ENCODE data around the gene FILIP1. TPM values are rescaled to one million over a fixed set of nuclear protein-coding genes. Genes with fewer than 3 reads are reported as not detected.

FILIP1 gene
- total RNA-seq, 2 donors from 2014 or later: not detected

DNA sequence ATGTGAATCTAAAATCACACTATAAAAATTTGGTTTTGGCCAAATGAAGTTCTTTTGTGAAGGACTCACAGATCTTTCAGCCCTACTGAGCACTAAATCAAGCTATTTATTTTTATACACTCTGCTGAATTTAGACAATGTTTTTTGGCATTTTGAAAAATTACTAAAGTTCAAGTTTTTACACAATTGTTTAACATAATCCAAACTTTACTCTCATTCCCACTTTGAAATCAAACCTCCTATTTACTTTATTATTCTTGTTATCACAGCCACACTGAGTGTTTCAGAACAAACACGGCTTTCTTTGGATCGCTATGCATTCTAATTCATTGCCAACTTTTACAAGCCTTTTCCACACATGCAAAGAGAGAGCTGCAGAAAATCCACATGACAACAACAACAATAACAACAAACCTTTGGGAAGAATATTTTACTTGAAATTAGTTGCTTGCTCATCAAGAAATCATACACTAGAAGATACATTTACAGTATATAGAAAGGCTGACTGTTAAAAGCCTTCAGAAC is 159.9 kb downstream of the FILIP1 start:
- Mint-ChIP-seq H3K4me3 (no peak overlapping the region), H3K27me3 (peaks cover 28 to 34% of the 10 kb centered on the region in 2 donors), H3K4me1 (ENCODE audit: low read depth in 2 of 2) (no peaks in the 10 kb centered on the region), H3K27ac (no peak overlapping the region), H3K36me3 (no peaks in the 10 kb centered on the region), H3K9me3 (no peaks in the 10 kb centered on the region)
- ATAC-seq (no peak), DNase-seq (ENCODE audit: low spot score) (no peak)

DNA sequence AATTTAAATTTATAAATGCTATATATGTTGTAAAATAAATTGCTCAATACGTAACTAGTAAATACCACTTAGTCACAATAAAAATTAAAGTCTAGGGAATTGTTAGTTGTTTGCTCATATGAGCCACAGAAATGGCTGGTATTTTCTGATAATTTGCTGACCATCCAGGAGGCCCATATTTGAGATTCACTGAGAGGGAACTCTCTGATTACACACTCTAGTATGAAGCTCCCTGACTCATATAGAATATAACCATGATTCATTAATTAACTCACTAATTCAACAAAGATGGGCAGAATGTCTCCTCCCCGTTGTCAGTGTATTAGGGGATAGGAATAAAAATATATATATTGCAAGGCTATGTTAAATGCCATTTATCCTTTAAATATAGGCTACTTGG is 162.4 kb downstream of the FILIP1 start:
- no peaks in the 10 kb centered on the region for H3K4me1 Mint-ChIP-seq (ENCODE audit: low read depth in 2 of 2)
- no peak for ATAC-seq

DNA sequence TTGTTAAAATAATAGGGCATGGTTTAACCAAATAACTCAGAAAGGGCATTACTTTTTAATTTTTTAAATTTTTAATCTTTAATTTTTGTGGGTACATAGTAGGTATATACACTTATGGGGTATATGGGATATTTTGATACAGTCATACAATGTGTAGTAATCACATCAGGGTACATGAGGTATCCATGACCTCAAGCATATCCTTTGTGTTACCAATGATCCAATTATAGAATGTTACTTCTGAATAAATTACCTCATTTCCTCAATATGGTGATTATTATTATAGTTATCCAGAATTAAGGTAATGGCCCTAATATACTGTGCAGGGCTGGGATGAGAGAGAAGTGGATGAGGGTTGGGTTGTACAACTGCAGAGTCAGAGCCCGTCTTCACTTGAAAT is 163.9 kb downstream of the FILIP1 start:
- ATAC-seq (no peak), DNase-seq (ENCODE audit: low spot score) (no peak)
- no peaks in the 10 kb centered on the region for H3K4me1 Mint-ChIP-seq (ENCODE audit: low read depth in 2 of 2)
- H3K9me3 Mint-ChIP-seq: no peaks in the 10 kb centered on the region
- H3K27ac Mint-ChIP-seq: no peak overlapping the region
- H3K4me3 Mint-ChIP-seq: no peak overlapping the region
- no peaks in the 10 kb centered on the region for H3K36me3 Mint-ChIP-seq
- H3K27me3 Mint-ChIP-seq: peaks cover 27 to 33% of the 10 kb centered on the region in 2 donors

More for the DNA sequence above, 162.4 kb downstream of the FILIP1 start:
- Mint-ChIP-seq H3K9me3 (no peaks in the 10 kb centered on the region), H3K36me3 (no peaks in the 10 kb centered on the region), H3K27me3 (peaks cover 30 to 37% of the 10 kb centered on the region in 2 donors), H3K4me3 (no peak overlapping the region), H3K27ac (no peak overlapping the region)
- DNase-seq (ENCODE audit: low spot score): no peak

DNA sequence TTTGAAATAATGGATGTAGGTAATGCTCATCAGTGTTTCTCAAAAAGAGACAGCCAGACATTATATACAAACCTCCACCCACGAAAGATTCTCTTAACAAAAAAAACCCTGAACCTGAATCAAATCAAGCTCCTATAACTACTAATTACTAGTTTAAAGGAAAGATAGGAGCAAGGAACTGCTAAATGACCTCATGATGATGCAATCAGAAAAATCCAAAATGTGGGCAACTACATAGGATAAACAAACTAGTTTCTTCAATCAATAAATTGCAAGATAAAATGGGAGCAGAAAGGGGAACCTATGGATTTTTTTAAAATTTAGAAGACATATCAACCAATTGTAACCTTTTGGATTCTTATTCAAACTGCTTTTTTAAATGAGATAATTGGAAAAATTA is 165.8 kb downstream of the FILIP1 start:
- Mint-ChIP-seq H3K4me1 (ENCODE audit: low read depth in 2 of 2) (no peaks in the 10 kb centered on the region), H3K36me3 (no peaks in the 10 kb centered on the region), H3K27me3 (peaks cover 25 to 32% of the 10 kb centered on the region in 2 donors), H3K4me3 (no peak overlapping the region), H3K9me3 (no peaks in the 10 kb centered on the region), H3K27ac (no peak overlapping the region)
- no peak for DNase-seq (ENCODE audit: low spot score)
- ATAC-seq: no peak

DNA sequence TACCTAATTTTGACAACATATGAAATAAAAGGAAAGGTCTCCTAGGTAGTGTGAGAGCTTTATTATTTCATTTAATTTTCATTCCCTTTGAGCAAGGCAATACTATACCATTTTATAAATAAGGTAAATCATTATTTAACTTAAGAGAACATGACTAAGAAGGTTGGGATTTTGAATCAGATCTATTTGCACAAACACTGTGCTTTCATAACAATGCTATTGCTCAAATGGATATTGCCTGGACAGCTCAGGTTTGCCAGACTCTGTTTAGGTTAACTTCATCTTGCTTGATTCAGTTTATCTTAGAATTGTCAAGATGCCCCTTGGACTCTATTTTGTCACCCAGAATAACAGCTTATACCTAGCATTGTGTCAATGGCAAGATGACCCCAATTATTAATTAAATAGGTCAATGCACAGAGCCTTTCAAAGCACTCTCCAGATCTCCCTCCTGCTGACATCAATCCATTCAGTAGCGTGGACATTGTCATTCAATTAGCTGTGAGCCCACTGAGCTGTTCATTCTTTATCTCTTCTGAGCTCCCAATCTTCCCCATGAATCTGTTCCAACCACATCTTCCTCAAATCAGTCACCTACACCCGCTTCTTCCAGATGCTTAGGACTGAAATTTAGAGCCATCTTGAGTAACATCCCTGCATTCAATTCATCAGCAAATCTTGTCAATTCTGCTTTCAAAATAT is 166.9 kb downstream of the FILIP1 start:
- H3K36me3 Mint-ChIP-seq: no peaks in the 10 kb centered on the region

DNA sequence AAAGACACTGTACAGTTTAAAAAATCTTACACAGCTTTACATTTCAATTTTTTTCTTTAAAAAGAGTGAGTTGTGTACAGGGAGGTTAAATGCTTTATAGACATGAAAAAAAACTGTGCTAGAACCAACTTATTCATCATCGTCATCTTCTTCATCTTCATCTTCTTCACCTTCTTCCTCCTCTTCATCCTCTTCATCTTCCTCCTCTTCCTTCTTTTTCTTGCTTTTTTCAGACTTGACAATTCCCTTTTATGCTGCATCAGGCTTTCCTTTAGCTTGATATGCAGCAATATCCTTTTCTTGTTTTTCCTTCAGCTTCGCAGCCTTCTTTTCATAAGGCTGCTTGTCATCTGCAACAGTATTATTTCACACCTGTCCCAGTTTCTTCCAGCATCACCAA is 174.7 kb downstream of the FILIP1 start:
- H3K36me3 Mint-ChIP-seq: no peaks in the 10 kb centered on the region
- H3K9me3 Mint-ChIP-seq: no peaks in the 10 kb centered on the region
- H3K27me3 Mint-ChIP-seq: peaks cover 26 to 35% of the 10 kb centered on the region in 2 donors
- H3K4me3 Mint-ChIP-seq: no peak overlapping the region
- ATAC-seq (no peak), DNase-seq (ENCODE audit: low spot score) (no peak)
- no peak overlapping the region for H3K27ac Mint-ChIP-seq
- H3K4me1 Mint-ChIP-seq (ENCODE audit: low read depth in 2 of 2): no peaks in the 10 kb centered on the region

More for the DNA sequence above, 166.9 kb downstream of the FILIP1 start:
- Mint-ChIP-seq H3K9me3 (no peaks in the 10 kb centered on the region), H3K27ac (no peak overlapping the region), H3K27me3 (peaks cover 24 to 38% of the 10 kb centered on the region in 2 donors), H3K4me3 (no peak overlapping the region), H3K4me1 (ENCODE audit: low read depth in 2 of 2) (no peaks in the 10 kb centered on the region)
- DNase-seq (ENCODE audit: low spot score): no peak
- no peak for ATAC-seq

DNA sequence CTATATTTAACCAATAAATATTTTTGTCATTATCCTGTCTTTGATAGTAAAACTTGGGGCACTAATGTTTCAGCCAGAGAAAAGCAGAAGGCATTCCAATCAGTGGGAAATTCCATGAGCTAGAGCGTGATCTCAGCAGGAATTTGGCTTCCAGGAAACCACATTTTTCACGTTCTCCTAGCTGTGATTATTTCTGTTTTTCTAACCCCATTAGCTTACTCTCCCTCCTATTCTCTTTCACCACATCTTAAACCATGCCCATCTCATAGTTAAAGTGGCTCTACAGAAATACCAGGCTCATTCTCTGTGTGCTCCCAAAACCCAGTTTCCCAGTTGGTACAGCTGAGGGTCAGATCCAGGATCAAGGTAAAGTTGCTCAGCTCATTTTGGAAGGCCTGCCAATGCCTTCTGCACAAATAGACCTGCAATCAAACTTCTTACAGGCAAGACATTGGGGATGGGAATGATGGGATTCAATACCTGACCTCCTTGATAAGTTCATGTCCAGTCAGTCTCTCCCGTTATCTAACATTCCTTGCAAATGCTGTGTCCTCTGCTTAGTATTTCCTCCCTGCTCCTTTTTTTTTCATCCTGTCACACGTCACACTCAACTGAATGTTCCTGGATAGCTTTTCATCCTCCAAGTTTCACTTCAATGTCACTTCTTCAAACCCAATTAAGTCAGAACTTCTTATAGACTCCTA is 175.9 kb downstream of the FILIP1 start:
- H3K4me1 Mint-ChIP-seq (ENCODE audit: low read depth in 2 of 2): no peaks in the 10 kb centered on the region
- no peak for DNase-seq (ENCODE audit: low spot score)
- no peaks in the 10 kb centered on the region for H3K9me3 Mint-ChIP-seq
- H3K36me3 Mint-ChIP-seq: no peaks in the 10 kb centered on the region
- H3K4me3 Mint-ChIP-seq: no peak overlapping the region
- peaks cover 32 to 41% of the 10 kb centered on the region in 2 donors for H3K27me3 Mint-ChIP-seq
- H3K27ac Mint-ChIP-seq: no peak overlapping the region
- no peak for ATAC-seq

DNA sequence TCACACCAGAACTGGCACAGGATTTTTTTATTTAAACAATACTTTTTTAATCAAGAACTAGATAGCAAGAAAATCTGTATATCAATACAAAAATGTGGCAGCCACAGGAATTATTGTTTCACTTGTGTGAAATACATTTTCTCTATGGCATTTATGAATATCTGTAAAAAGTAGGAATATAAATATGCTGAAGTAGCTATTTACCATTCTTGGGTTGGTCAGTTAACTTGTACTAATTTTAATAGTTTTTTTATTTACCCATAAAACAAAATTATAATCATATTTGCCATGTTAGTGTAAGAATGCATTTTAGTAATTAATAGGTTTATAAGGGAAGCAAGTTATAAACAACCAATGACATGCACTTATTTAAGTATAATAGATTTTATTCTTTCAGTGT is 177.6 kb downstream of the FILIP1 start:
- DNase-seq (ENCODE audit: low spot score): no peak
- Mint-ChIP-seq H3K27ac (no peak overlapping the region), H3K36me3 (no peaks in the 10 kb centered on the region), H3K9me3 (no peaks in the 10 kb centered on the region), H3K4me1 (ENCODE audit: low read depth in 2 of 2) (no peaks in the 10 kb centered on the region), H3K27me3 (peaks cover 27 to 37% of the 10 kb centered on the region in 2 donors), H3K4me3 (no peak overlapping the region)
- no peak for ATAC-seq

DNA sequence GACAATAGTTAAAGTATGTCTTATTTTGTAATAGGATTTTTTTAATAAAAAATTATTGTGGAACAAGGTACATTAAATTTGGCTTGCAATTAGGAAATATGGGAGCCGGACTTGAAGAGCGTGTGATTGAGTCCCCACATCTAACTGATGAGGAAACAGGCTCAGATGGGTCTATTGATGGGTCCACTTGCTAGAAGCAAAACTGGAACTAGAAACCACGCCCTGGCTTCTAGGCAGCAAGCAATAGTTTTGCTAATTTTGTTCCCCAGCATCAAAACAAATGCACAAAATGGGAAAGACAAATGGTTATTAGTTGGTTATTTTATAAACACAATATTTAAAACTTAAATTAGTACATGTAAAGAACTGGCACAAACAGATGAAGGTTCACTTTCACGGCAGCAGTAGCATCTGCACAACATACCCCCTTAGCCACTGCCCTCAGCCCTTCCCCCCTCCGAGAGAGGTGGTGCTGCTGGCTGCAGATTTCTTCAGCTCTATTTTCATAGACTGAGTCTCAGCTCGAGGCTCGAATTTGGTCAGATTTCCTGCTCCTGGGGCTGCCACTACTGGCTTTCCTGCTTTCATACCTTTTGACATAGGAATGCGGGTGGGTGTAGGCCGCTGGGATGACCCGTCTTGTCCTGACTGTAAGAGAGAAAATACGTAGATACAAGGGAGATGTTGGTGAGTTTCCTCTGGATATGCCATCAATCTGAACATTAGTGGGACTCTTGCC is 185.2 kb downstream of the FILIP1 start:
- H3K36me3 Mint-ChIP-seq: no peaks in the 10 kb centered on the region
- DNase-seq (ENCODE audit: low spot score) (no peak), ATAC-seq (no peak)
- H3K4me1 Mint-ChIP-seq (ENCODE audit: low read depth in 2 of 2): no peaks in the 10 kb centered on the region
- no peak overlapping the region for H3K4me3 Mint-ChIP-seq
- peaks cover 13 to 16% of the 10 kb centered on the region in 2 donors for H3K27me3 Mint-ChIP-seq
- H3K27ac Mint-ChIP-seq: no peak overlapping the region
- no peaks in the 10 kb centered on the region for H3K9me3 Mint-ChIP-seq

DNA sequence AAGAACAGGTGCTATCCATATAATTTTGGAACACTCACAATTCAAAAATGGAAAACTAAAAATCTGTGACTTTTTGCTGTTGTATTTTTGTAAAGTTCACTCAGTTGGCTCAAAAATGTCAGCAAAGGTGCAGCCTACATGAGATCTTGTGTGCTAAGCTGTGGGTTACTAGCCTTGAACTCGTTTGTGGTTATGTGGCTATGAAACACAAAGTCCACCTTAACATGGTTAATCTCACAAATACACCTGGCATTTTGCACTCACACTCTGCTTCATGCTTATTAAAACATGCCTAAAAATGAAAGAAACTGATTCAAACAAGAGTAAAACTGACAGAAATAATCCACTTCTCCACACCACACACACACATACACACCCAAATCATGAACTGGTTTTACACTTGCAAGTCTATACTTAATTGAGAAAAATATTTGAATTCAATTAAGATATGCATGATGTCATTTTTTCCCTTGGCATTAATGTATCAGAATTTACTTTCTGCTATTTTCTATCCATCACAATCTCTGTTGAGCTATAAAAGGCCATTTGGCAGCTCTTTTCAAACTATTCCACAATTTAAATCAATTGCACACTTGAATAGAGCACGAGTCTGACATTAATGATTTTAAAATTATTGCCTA is 186.1 kb downstream of the FILIP1 start:
- ATAC-seq: no peak
- Mint-ChIP-seq H3K9me3 (no peaks in the 10 kb centered on the region), H3K27me3 (peaks cover 12 to 15% of the 10 kb centered on the region in 2 donors)

DNA sequence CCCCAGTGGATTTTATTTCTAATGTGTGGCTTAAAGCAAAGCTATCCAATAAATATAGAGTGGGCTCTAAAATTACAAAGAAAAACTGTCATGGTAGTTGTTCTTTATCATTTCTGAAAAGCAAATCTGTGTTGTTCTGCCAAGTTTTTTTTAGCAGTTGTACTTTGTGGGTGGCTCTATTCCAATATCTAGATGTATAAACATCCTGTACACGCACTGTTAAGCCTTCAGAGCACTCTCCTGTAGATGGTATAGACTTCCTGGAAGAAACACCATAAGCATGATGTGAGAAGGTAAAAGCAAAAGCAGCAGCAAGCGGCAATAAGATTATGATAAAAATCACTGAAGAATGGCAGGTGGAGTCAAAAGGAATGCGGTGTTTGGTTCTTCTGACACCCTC is 187.5 kb downstream of the FILIP1 start:
- Mint-ChIP-seq H3K27me3 (peaks cover 9 to 15% of the 10 kb centered on the region in 2 donors), H3K36me3 (no peaks in the 10 kb centered on the region), H3K4me1 (ENCODE audit: low read depth in 2 of 2) (no peaks in the 10 kb centered on the region), H3K9me3 (no peaks in the 10 kb centered on the region), H3K27ac (no peak overlapping the region), H3K4me3 (no peak overlapping the region)
- DNase-seq (ENCODE audit: low spot score) (no peak), ATAC-seq (no peak)

More for the DNA sequence above, 186.1 kb downstream of the FILIP1 start:
- no peaks in the 10 kb centered on the region for H3K36me3 Mint-ChIP-seq
- H3K4me1 Mint-ChIP-seq (ENCODE audit: low read depth in 2 of 2): no peaks in the 10 kb centered on the region
- H3K4me3 Mint-ChIP-seq: no peak overlapping the region
- no peak for DNase-seq (ENCODE audit: low spot score)
- no peak overlapping the region for H3K27ac Mint-ChIP-seq

DNA sequence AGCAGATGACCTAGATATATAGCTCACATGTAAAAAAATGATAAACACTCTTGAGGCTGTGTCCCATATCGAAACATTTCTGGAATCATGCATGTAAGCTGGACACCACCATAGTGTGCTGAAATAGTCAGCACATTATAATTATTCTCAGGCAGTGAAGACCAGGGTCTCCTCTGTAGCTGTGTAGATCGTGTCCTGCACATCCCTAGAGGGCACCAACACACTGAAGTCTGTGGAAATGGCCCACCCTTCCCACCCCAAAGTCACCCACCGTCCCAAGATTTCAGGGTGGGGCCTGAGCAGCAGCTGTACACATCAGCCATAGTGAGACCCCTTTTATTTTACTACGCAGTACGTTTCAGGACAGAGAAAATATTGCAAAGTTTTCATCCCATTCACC is 188.0 kb downstream of the FILIP1 start:
- no peaks in the 10 kb centered on the region for H3K9me3 Mint-ChIP-seq
- peaks cover 9 to 15% of the 10 kb centered on the region in 2 donors for H3K27me3 Mint-ChIP-seq
- no peaks in the 10 kb centered on the region for H3K36me3 Mint-ChIP-seq
- no peak overlapping the region for H3K4me3 Mint-ChIP-seq
- DNase-seq (ENCODE audit: low spot score): no peak
- no peak overlapping the region for H3K27ac Mint-ChIP-seq
- no peaks in the 10 kb centered on the region for H3K4me1 Mint-ChIP-seq (ENCODE audit: low read depth in 2 of 2)
- ATAC-seq: no peak

DNA sequence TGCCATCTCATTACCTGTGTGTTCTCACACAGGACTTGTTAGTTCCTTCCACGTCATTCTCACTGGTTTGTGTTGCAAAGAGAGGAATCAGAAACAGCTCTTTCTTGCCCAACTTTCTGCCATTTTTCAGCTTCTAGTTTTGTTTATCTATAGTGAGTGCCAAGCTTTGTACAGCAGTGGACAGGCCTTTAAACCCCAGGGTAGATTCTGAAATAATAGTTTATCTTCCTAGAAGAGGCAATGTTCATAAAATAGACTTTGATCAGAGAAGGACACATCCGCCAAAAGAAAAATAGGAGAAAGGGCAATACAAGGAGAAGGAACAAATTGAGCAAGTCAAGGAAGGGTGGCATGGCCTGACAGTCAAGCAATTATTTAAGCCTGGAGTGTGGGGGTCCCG is 191.3 kb downstream of the FILIP1 start:
- H3K27me3 Mint-ChIP-seq: peaks cover 7 to 8% of the 10 kb centered on the region in 2 donors
- ATAC-seq: no peak
- H3K27ac Mint-ChIP-seq: no peak overlapping the region
- H3K4me1 Mint-ChIP-seq (ENCODE audit: low read depth in 2 of 2): no peaks in the 10 kb centered on the region
- H3K4me3 Mint-ChIP-seq: no peak overlapping the region
- H3K9me3 Mint-ChIP-seq: no peaks in the 10 kb centered on the region
- H3K36me3 Mint-ChIP-seq: no peaks in the 10 kb centered on the region
- no peak for DNase-seq (ENCODE audit: low spot score)

All from natural killer cell treated with Interleukin-12 subunit alpha and Interleukin-12 subunit beta and Interleukin-15 and Interleukin-18, amount 100 ng/mL, for 72 hours (primary cell).